WI38 (cell line): Measurements from ENCODE around the gene LRRC70.

Experiments
- H3K4me3 ChIP-seq: 2 replicates; pipeline ENCODE4 v1.5.1; 2011; ENCODE audit warnings: low read depth, mild to moderate bottlenecking, control low read depth, low read length
- TF ChIP-seq, protein P1 (sequence below): IDR thresholded peaks from 2 replicates; pipeline ENCODE4 v1.5.1; 2012; ENCODE audit warnings: low read depth, mild to moderate bottlenecking, control low read depth, low read length

LRRC70 gene, protein sequence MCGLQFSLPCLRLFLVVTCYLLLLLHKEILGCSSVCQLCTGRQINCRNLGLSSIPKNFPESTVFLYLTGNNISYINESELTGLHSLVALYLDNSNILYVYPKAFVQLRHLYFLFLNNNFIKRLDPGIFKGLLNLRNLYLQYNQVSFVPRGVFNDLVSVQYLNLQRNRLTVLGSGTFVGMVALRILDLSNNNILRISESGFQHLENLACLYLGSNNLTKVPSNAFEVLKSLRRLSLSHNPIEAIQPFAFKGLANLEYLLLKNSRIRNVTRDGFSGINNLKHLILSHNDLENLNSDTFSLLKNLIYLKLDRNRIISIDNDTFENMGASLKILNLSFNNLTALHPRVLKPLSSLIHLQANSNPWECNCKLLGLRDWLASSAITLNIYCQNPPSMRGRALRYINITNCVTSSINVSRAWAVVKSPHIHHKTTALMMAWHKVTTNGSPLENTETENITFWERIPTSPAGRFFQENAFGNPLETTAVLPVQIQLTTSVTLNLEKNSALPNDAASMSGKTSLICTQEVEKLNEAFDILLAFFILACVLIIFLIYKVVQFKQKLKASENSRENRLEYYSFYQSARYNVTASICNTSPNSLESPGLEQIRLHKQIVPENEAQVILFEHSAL

DNA sequence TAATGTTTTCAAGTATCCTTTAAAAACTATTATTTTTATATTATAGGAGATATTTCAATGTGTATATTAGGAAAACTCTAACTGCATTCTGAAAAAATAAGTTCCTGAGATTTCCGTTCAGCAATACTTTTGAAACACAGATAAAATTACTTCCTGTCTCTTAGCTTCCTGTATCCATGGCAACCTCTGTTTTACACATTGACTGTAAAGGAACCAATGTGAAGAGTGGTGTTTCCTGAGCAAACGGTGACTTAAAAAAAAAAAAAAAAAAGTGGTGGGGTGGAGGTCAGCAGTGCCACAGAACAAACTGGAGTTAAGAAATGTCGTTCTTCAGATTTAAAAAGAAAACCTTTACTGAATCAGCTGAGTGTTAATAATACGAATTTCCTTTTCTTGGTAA, at the start of gene LRRC70:
Gene LRRC70 (plus strand): TSS at position 280 of the 400 bp plus-strand sequence. CDS start 620 bp downstream, outside the sequence.
- H3K4me3 ChIP-seq, result no peak within 1 kb of the TSS
- TF ChIP-seq, protein P1, sequence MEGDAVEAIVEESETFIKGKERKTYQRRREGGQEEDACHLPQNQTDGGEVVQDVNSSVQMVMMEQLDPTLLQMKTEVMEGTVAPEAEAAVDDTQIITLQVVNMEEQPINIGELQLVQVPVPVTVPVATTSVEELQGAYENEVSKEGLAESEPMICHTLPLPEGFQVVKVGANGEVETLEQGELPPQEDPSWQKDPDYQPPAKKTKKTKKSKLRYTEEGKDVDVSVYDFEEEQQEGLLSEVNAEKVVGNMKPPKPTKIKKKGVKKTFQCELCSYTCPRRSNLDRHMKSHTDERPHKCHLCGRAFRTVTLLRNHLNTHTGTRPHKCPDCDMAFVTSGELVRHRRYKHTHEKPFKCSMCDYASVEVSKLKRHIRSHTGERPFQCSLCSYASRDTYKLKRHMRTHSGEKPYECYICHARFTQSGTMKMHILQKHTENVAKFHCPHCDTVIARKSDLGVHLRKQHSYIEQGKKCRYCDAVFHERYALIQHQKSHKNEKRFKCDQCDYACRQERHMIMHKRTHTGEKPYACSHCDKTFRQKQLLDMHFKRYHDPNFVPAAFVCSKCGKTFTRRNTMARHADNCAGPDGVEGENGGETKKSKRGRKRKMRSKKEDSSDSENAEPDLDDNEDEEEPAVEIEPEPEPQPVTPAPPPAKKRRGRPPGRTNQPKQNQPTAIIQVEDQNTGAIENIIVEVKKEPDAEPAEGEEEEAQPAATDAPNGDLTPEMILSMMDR, result no peak

DNA sequence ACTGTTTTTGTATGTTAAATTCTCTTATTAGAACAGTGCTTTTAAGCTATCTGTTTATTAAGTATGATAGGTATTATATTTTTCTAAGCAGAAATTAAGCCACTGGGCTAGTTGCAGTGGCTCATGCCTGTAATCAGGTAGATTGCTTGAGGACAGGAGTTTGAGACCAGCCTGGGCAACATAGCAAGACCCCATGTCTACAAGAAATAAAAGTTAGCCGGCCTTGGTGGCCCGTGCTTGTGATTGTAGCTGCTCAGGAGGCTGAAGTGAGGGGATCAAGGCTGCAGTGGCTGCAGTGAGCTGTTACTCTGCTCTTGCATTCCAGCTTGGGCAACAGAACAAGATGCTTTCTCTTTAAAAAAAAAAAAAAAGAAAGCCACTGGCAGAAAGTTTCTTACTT, 45.0 kb upstream of the LRRC70 start:
- TF ChIP-seq, protein P1, result no peak

GRCh38 chr5:62534461-62535236, 44.0 kb upstream of the LRRC70 start:
- TF ChIP-seq, protein P1, result no peak
- H3K4me3 ChIP-seq, result no peak overlapping the region

More for the DNA sequence above, 45.0 kb upstream of the LRRC70 start:
- no peak overlapping the region for H3K4me3 ChIP-seq

DNA sequence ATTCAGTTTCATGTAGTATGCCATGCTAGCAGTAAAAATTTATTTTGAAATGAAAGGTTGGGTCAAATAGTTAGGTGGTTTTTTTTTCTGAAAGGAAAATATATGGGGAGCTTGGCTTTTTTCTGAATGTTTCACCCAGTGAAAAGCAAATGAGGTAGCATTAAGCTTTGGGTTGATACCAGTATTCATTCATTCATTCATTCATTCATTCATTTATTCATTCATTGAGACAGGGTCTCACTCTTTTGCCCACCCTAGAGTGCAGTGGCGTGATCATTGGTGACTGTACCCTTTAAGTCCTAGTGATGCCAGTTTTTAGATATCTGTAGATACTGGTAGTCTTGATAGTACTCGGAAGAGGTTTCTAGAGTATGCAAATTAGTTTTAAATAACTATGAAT, 42.4 kb upstream of the LRRC70 start:
- TF ChIP-seq, protein P1, result no peak
- H3K4me3 ChIP-seq, result no peak overlapping the region

GRCh38 chr5:62536783-62537182, 41.8 kb upstream of the LRRC70 start:
- no peak overlapping the region for H3K4me3 ChIP-seq
- TF ChIP-seq, protein P1, result no peak

- no peak overlapping the region for H3K4me3 ChIP-seq
- TF ChIP-seq, protein P1, result no peak
Observed at GRCh38 chr5:62538017-62538942, 40.3 kb upstream of the LRRC70 start.
